Fibroblast of lung (primary cell): ENCODE results near the gene HCN2. TPM values are rescaled to one million over a fixed set of nuclear protein-coding genes. Genes with fewer than 3 reads are reported as not detected.

Experiments used
- DNase-seq, 2 donors: peaks; one replicate each; pipeline versions ENCODE4 v3.0.0 to v3.0.0-alpha.2; 2010; ENCODE audit warnings: low read depth in 2 of 2
- H2AFZ ChIP-seq: 2 replicates; pipeline ENCODE4 v1.5.1; 2012; ENCODE audit warnings: low read length, control low read depth, inconsistent platforms
- H3K27ac ChIP-seq: 2 replicates; pipeline ENCODE4 v1.5.1; 2011; ENCODE audit warnings: low read length, control low read depth; ENCODE audit not compliant: insufficient read depth
- H3K27me3 ChIP-seq: 2 replicates; pipeline ENCODE4 v1.5.1; 2011; ENCODE audit warnings: mild to moderate bottlenecking, low read length; ENCODE audit not compliant: control insufficient read depth, insufficient read depth
- H3K36me3 ChIP-seq: 2 replicates; pipeline ENCODE4 v1.5.1; 2011; ENCODE audit warnings: low read length; ENCODE audit not compliant: control insufficient read depth, insufficient read depth
- H3K4me1 ChIP-seq: 2 replicates; pipeline ENCODE4 v1.5.1; 2011; ENCODE audit warnings: low read length; ENCODE audit not compliant: control insufficient read depth, insufficient read depth; ENCODE audit errors: extremely low read depth
- H3K4me2 ChIP-seq: 2 replicates; pipeline ENCODE4 v1.5.1; 2011; ENCODE audit warnings: low read length, control low read depth; ENCODE audit not compliant: insufficient read depth; ENCODE audit errors: extremely low read depth
- H3K4me3 ChIP-seq, 4 experiments: fragments of 200-600 bp in 1 of 4; sonication (generic) in 1 of 4; replicated peaks in 1 of 4; 2 replicates each; pipeline ENCODE4 v1.5.1; 2011 to 2016; ENCODE audit warnings: low read length in 4 of 4, low read depth in 3 of 4, mild to moderate bottlenecking in 3 of 4, control low read depth in 2 of 4, inconsistent platforms in 1 of 4, mixed read lengths in 1 of 4; ENCODE audit not compliant: insufficient read depth in 1 of 4; ENCODE audit errors: control extremely low read depth in 1 of 4
- H3K79me2 ChIP-seq: 2 replicates; pipeline ENCODE4 v1.5.1; 2012; ENCODE audit warnings: mild to moderate bottlenecking, low read length, inconsistent platforms; ENCODE audit not compliant: control insufficient read depth, insufficient read depth
- H3K9ac ChIP-seq: 2 replicates; pipeline ENCODE4 v1.5.1; 2011; ENCODE audit warnings: mild to moderate bottlenecking, low read length, control low read depth; ENCODE audit not compliant: insufficient read depth
- H3K9me3 ChIP-seq: 2 replicates; pipeline ENCODE4 v1.5.1; 2012; ENCODE audit warnings: low read depth, low read length; ENCODE audit not compliant: control insufficient read depth, insufficient read depth
- H4K20me1 ChIP-seq: 2 replicates; pipeline ENCODE4 v1.5.1; 2011; ENCODE audit warnings: low read length; ENCODE audit not compliant: control insufficient read depth, insufficient read depth; ENCODE audit errors: extremely low read depth
- CTCF ChIP-seq, 2 donors: IDR thresholded peaks in 1 of 2; conservative IDR thresholded peaks in 1 of 2; 1 replicate in 1 of 2; 2 replicates in 1 of 2; pipeline ENCODE4 v1.5.1; 2011 to 2012; ENCODE audit warnings: low read length in 2 of 2, control low read depth in 1 of 2, inconsistent platforms in 1 of 2, low read depth in 1 of 2, mild to moderate bottlenecking in 1 of 2
- EZH2 ChIP-seq: IDR thresholded peaks from 2 replicates; pipeline ENCODE4 v1.5.1; 2012; ENCODE audit warnings: low read length, control low read depth, mild to moderate bottlenecking; ENCODE audit errors: missing control alignments
- polyA plus RNA-seq, 2 donors: library from polyadenylated mRNA; depleted of rRNA in 1 of 2; stranded (reverse) in 1 of 2; unstranded in 1 of 2; fragments of >200 nt; gene quantifications; 2 replicates each; pipeline ENCODE4 v1.2.1, GENCODE V29; 2011 to 2012; ENCODE audit warnings: missing spikeins in 1 of 2
- total RNA-seq: library from RNA; depleted of rRNA; stranded (reverse); fragments of >200 nt; gene quantifications from 2 replicates; pipeline ENCODE4 v1.2.1, GENCODE V29; 2014

The HCN2 gene
- total and polyA plus RNA-seq, 2 donors (not counting 1 experiment from before 2014, with no cell fraction given): 0.49 to 0.50 TPM

- Histone ChIP-seq H2AFZ (no peak overlapping the region), H3K9ac (no peak overlapping the region), H3K36me3 (no peaks in the 10 kb centered on the region), H4K20me1 (no peaks in the 10 kb centered on the region), H3K4me3 (no peak overlapping the region), H3K27me3 (no peaks in the 10 kb centered on the region), H3K79me2 (no peaks in the 10 kb centered on the region), H3K27ac (no peak overlapping the region), H3K9me3 (no peaks in the 10 kb centered on the region), H3K4me1 (peaks cover 6% of the 10 kb centered on the region), H3K4me2 (no peak overlapping the region)
- no peak for DNase-seq
- TF ChIP-seq EZH2 (no peak), CTCF (conservative IDR thresholded peaks at IDR 0.05 in 1 of 2, IDR thresholded peaks at IDR 0.05 in 1 of 2; ENCODE audit: low read depth in 1 of 2, low read length in 2 of 2) (no peak)
These were observed 22.3 kb upstream of the HCN2 start for GRCh38 chr19:567296-567900.

GRCh38 chr19:570251-570686 lies 19.4 kb upstream of the HCN2 start:
- no peak for DNase-seq
- H3K79me2 ChIP-seq: peaks cover 25% of the 10 kb centered on the region
- no peak overlapping the region for H2AFZ ChIP-seq
- H3K27ac ChIP-seq: no peak overlapping the region
- H3K9ac ChIP-seq: no peak overlapping the region
- H3K36me3 ChIP-seq: no peaks in the 10 kb centered on the region
- TF ChIP-seq EZH2 (no peak), CTCF (conservative IDR thresholded peaks at IDR 0.05 in 1 of 2, IDR thresholded peaks at IDR 0.05 in 1 of 2; ENCODE audit: low read depth in 1 of 2, low read length in 2 of 2) (no peak)
- H3K9me3 ChIP-seq: no peaks in the 10 kb centered on the region
- no peaks in the 10 kb centered on the region for H3K27me3 ChIP-seq
- H3K4me3 ChIP-seq: no peak overlapping the region
- no peak overlapping the region for H3K4me2 ChIP-seq
- H4K20me1 ChIP-seq: no peaks in the 10 kb centered on the region
- peaks cover 11% of the 10 kb centered on the region for H3K4me1 ChIP-seq

GRCh38 chr19:570937-571565 lies 18.6 kb upstream of the HCN2 start:
- Histone ChIP-seq H3K9ac (peak overlapping the region; percentile 46), H3K27me3 (no peaks in the 10 kb centered on the region), H2AFZ (peak overlapping the region; percentile 66), H3K36me3 (no peaks in the 10 kb centered on the region), H3K4me3 (peak overlapping the region; percentile 38 to 78 (median 55)), H3K27ac (peak overlapping the region; percentile 81), H3K4me1 (peaks cover 16% of the 10 kb centered on the region), H3K9me3 (no peaks in the 10 kb centered on the region), H3K4me2 (peak overlapping the region; percentile 61), H3K79me2 (peaks cover 31% of the 10 kb centered on the region), H4K20me1 (no peaks in the 10 kb centered on the region)
- DNase-seq: peak; percentile 30
- no peak for TF ChIP-seq CTCF (conservative IDR thresholded peaks at IDR 0.05 in 1 of 2, IDR thresholded peaks at IDR 0.05 in 1 of 2; ENCODE audit: low read depth in 1 of 2, low read length in 2 of 2)
- TF ChIP-seq EZH2: no peak
